ENCODE measurements around the gene CPD. TPM values are rescaled to one million over a fixed set of nuclear protein-coding genes. Genes with fewer than 3 reads are reported as not detected.
A peak's percentile ranks its signal among the peaks of the same experiment; 100 is the strongest.

The CPD gene
- total and polyA plus RNA-seq, 2 of the 13 experiments (the other 11 are each of a cell fraction or from before 2014, with no cell fraction given): 46.1 to 72.3 TPM

GRCh38 chr17:30477083-30477773 is 98.5 kb downstream of the CPD start, which contains the start of gene GOSR1 (continued):
- TF ChIP-seq ARID5B (CRISPR knock-in tag; IDR thresholded peaks at IDR 0.05) (peak; percentile 76), GLMP (CRISPR knock-in tag; IDR thresholded peaks at IDR 0.05; ENCODE audit: borderline replicate concordance) (no peak; the same call in 1 of the 2 replicates), ZBTB43 (CRISPR knock-in tag; conservative IDR thresholded peaks at IDR 0.05) (peak; percentile 73), REXO4 (CRISPR knock-in tag; IDR thresholded peaks at IDR 0.05; ENCODE audit: borderline replicate concordance) (no peak), HIC2 (CRISPR knock-in tag; IDR thresholded peaks at IDR 0.05; ENCODE audit: low read depth) (no peak), CBX2 (IDR thresholded peaks at IDR 0.05; ENCODE audit: low read depth, low read length) (no peak), CBX2 (CRISPR knock-in tag; IDR thresholded peaks at IDR 0.05; ENCODE audit: low read depth) (no peak), NFIC (IDR thresholded peaks at IDR 0.05; ENCODE audit: low read length) (no peak), ZNF790 (CRISPR knock-in tag; IDR thresholded peaks at IDR 0.05; ENCODE audit: borderline replicate concordance) (0 out of 2 replicates have a peak, but pooled peaks have one; percentile 38), MED1 (CRISPR knock-in tag; IDR thresholded peaks at IDR 0.05) (peak; percentile 85), ZNF431 (CRISPR knock-in tag; IDR thresholded peaks at IDR 0.05; ENCODE audit: borderline replicate concordance, low read depth) (peak; percentile 83; the same call in 1 of the 2 replicates), ZBTB8A (CRISPR knock-in tag; IDR thresholded peaks at IDR 0.05; ENCODE audit: borderline replicate concordance, low read depth) (no peak), BHLHE40 (IDR thresholded peaks at IDR 0.05; ENCODE audit: low read length) (no peak), ZNF274 (CRISPR knock-in tag; IDR thresholded peaks at IDR 0.05) (peak; percentile 88; the same call in 1 of the 2 replicates), STAG1 (CRISPR knock-in tag; IDR thresholded peaks at IDR 0.05) (peak; percentile 71), ZSCAN31 (CRISPR knock-in tag; IDR thresholded peaks at IDR 0.05; ENCODE audit: low read depth) (peak; percentile 87), ZNF253 (CRISPR knock-in tag; IDR thresholded peaks at IDR 0.05; ENCODE audit: borderline replicate concordance) (no peak), ZNF644 (CRISPR knock-in tag; IDR thresholded peaks at IDR 0.05; ENCODE audit: low read depth) (peak; percentile 92), PITX1 (CRISPR knock-in tag; IDR thresholded peaks at IDR 0.05) (peak; percentile 93), ZNF709 (CRISPR knock-in tag; IDR thresholded peaks at IDR 0.05) (no peak; the same call in 1 of the 2 replicates), GTF2F1 (IDR thresholded peaks at IDR 0.05; ENCODE audit: low read length) (no peak), TAF1 (CRISPR knock-in tag; IDR thresholded peaks at IDR 0.05) (peak; percentile 99)
